Erythroblast (primary cell): ENCODE measurements around the gene NLGN1.

Source experiments
- GATA1 ChIP-seq: IDR thresholded peaks from 2 replicates; pipeline ENCODE4 v1.6.1; 2011; ENCODE audit warnings: low read depth, mild to moderate bottlenecking, control low read depth, low read length, moderate library complexity
- POLR2A ChIP-seq: IDR thresholded peaks from 2 replicates; pipeline ENCODE4 v1.6.1; 2011; ENCODE audit warnings: mild to moderate bottlenecking, low read length

- TF ChIP-seq POLR2A, result no peak
- TF ChIP-seq GATA1, result no peak
Measured at GRCh38 chr3:173748105-173748504, 350.6 kb downstream of the NLGN1 start.
